Measurements from ENCODE around the gene SZT2.

DNA sequence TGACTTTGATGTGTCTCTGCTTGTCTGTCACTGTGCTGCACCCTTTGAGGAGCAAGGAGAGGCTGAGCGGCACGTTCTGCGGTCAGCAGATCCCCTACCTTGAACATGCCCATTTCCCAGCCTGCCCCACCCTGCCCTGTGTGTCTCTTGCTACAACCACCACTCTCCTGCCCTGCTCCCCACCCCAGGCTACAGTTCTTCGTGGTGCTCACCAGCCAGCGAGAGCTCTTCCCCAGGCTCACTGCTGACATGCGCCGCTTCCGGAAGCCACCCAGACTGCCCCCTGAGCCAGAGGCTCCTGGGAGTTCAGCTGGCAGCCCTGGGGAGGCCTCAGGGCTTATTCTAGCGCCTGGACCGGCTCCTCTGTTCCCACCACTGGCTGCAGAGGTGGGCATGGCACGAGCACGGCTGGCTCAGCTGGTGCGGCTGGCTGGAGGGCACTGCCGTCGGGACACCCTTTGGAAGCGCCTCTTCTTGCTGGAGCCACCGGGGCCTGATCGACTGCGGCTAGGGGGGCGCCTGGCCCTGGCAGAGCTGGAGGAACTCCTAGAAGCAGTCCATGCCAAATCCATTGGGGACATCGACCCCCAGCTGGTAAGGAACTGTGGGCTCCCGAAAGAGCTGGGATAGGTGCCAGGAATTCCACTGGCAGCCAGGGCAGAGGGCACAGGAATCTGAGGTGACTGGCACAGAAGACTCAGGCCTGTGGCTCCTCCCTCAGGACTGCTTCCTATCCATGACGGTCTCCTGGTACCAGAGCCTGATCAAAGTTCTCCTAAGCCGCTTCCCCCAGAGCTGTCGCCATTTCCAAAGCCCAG lies 58.4 kb downstream of the SZT2 start:
- TF ChIP-seq POLR2A (IDR thresholded peaks at IDR 0.05): no peak
- TF ChIP-seq, protein P1, sequence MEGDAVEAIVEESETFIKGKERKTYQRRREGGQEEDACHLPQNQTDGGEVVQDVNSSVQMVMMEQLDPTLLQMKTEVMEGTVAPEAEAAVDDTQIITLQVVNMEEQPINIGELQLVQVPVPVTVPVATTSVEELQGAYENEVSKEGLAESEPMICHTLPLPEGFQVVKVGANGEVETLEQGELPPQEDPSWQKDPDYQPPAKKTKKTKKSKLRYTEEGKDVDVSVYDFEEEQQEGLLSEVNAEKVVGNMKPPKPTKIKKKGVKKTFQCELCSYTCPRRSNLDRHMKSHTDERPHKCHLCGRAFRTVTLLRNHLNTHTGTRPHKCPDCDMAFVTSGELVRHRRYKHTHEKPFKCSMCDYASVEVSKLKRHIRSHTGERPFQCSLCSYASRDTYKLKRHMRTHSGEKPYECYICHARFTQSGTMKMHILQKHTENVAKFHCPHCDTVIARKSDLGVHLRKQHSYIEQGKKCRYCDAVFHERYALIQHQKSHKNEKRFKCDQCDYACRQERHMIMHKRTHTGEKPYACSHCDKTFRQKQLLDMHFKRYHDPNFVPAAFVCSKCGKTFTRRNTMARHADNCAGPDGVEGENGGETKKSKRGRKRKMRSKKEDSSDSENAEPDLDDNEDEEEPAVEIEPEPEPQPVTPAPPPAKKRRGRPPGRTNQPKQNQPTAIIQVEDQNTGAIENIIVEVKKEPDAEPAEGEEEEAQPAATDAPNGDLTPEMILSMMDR (IDR thresholded peaks at IDR 0.05): no peak
